ENCODE measurements around the gene TPM1. TPM values are rescaled to one million over a fixed set of nuclear protein-coding genes. Genes with fewer than 3 reads are reported as not detected.

The TPM1 gene
- total RNA-seq, 1 donor = 2,551 TPM

GRCh38 chr15:63072023-63072650 lies 29.6 kb downstream of the TPM1 start:
- no peak overlapping the region for H3K4me3 ChIP-seq (ENCODE audit: low read depth, low read length)
- TF ChIP-seq CTCF (IDR thresholded peaks at IDR 0.05; ENCODE audit: insufficient read depth, low read depth, low read length) = no peak
- DNase-seq (ENCODE audit: low read depth) = peak; percentile 30

- TF ChIP-seq CTCF (IDR thresholded peaks at IDR 0.05; ENCODE audit: insufficient read depth, low read depth, low read length) = no peak
- H3K4me3 ChIP-seq (ENCODE audit: low read depth, low read length) = no peak overlapping the region
- DNase-seq (ENCODE audit: low read depth) = peak; percentile 44
Observed at GRCh38 chr15:63072809-63073277, 30.3 kb downstream of the TPM1 start.

- no peak overlapping the region for H3K4me3 ChIP-seq (ENCODE audit: low read depth, low read length)
- DNase-seq (ENCODE audit: low read depth) = peak; percentile 39
- no peak for TF ChIP-seq CTCF (IDR thresholded peaks at IDR 0.05; ENCODE audit: insufficient read depth, low read depth, low read length)
Observed at GRCh38 chr15:63073497-63074172, 31.1 kb downstream of the TPM1 start.

- no peak for TF ChIP-seq CTCF (IDR thresholded peaks at IDR 0.05; ENCODE audit: insufficient read depth, low read depth, low read length)
- no peak overlapping the region for H3K4me3 ChIP-seq (ENCODE audit: low read depth, low read length)
- DNase-seq (ENCODE audit: low read depth) = peak; percentile 49
Observed at GRCh38 chr15:63075015-63075983, 32.8 kb downstream of the TPM1 start.

GRCh38 chr15:63075984-63076713 lies 33.6 kb downstream of the TPM1 start:
- no peak overlapping the region for H3K4me3 ChIP-seq (ENCODE audit: low read depth, low read length)
- DNase-seq (ENCODE audit: low read depth) = no peak
- no peak for TF ChIP-seq CTCF (IDR thresholded peaks at IDR 0.05; ENCODE audit: insufficient read depth, low read depth, low read length)

- H3K4me3 ChIP-seq (ENCODE audit: low read depth, low read length) = no peak overlapping the region
- DNase-seq (ENCODE audit: low read depth) = no peak
- no peak for TF ChIP-seq CTCF (IDR thresholded peaks at IDR 0.05; ENCODE audit: insufficient read depth, low read depth, low read length)
Observed at GRCh38 chr15:63076714-63077046, 34.1 kb downstream of the TPM1 start.

Measured in fibroblast of villous mesenchyme (primary cell).